Psoas muscle (tissue), 8 donors: Measurements from ENCODE around the gene SART1. TPM values are rescaled to one million over a fixed set of nuclear protein-coding genes. Genes with fewer than 3 reads are reported as not detected.
A peak's percentile ranks its signal among the peaks of the same experiment; 100 is the strongest.

Experiments
- ATAC-seq, 4 donors: fragments of 200-7000 bp; cut with Tn5 transposase; one replicate each; pipeline ENCODE4 v1.9.1; 2020; ENCODE audit warnings: moderate library complexity in 3 of 4, mild to moderate bottlenecking in 2 of 4
- DNase-seq, 2 donors: peaks; one replicate each; pipeline ENCODE4 v3.0.0-alpha.2; 2020
- H3K27ac ChIP-seq: fragments of 200-600 bp; one replicate; pipeline ENCODE4 v1.8.0; 2022
- H3K27me3 ChIP-seq, 3 donors: fragments of 200-600 bp in 1 of 3; one replicate each; pipeline versions ENCODE4 v1.6.1 to v1.8.0; 2013 to 2022; ENCODE audit warnings: low read length in 2 of 3, mild to moderate bottlenecking in 2 of 3, moderate library complexity in 1 of 3; ENCODE audit not compliant: insufficient read depth in 3 of 3
- H3K36me3 ChIP-seq, 2 donors: fragments of 200-600 bp in 1 of 2; one replicate each; pipeline versions ENCODE4 v1.6.1 to v1.8.0; 2013 to 2022; ENCODE audit warnings: low read depth in 1 of 2, mild to moderate bottlenecking in 1 of 2, moderate library complexity in 1 of 2; ENCODE audit not compliant: insufficient read depth in 1 of 2
- H3K4me1 ChIP-seq: fragments of 200-600 bp; one replicate; pipeline ENCODE4 v1.8.0; 2022
- H3K4me3 ChIP-seq: fragments of 200-600 bp; one replicate; pipeline ENCODE4 v1.8.0; 2022; ENCODE audit warnings: mild to moderate bottlenecking
- H3K9me3 ChIP-seq: fragments of 200-600 bp; one replicate; pipeline ENCODE4 v1.8.0; 2022
- CTCF ChIP-seq: fragments of 200-600 bp; IDR thresholded peaks from one replicate; pipeline ENCODE4 v1.8.0; 2022; ENCODE audit warnings: antibody characterized with exemption
- WGBS, 3 donors: extraction: QIAGEN DNeasy Blood & Tissue Kit; methylation state at CpG; one replicate each; pipeline versions ENCODE4 v1.1.6 to v1.1.7; 2013; 5-methylcytosine and 5-hydroxymethylcytosine counted together
- intact Hi-C, 2 donors: fragments of 100-400 bp; cut with DNase I; formaldehyde crosslinking; loops; one replicate each; pipeline versions ENCODE4 v1.11.0 to v1.14.2; 2022
- polyA plus RNA-seq, 3 donors: library from polyadenylated mRNA; stranded (reverse); fragments of 200-250 nt; gene quantifications; one replicate each; pipeline ENCODE4 v1.2.3, GENCODE V29; 2013
- total RNA-seq, 4 donors: library from RNA; stranded (reverse); fragmentation: NEBNext Ultra II Directional in 2 of 4; extraction: Animal tissue kit (Norgen Biotek cat#: 25700) in 2 of 4; gene quantifications; one replicate each; pipeline versions ENCODE4 v1.2.1 to v1.2.4, GENCODE V29; 2021 to 2023
- donor health status: healthy with polysubstance abuse.
- donor health status: DM: no; HTN: no; CAD: no; lungs with moderate emphysema.
- donor health status: Bipolar disorder and iron deficiency.
- donor health status: healthy.
- donor health status: DM: yes; HTN: yes; CAD: no.
- donor health status: DM: no; HTN: no; CAD: no.
- donor health status: DM: no; HTN: no; CAD: no.
- donor health status: DM: yes; HTN: yes; CAD: no.

The SART1 gene
- total and polyA plus RNA-seq, 7 donors, result 36.3 to 58.7 (median 49.2) TPM

GRCh38 chr11:65967329-65967934 is 5.9 kb downstream of the SART1 start:
- intact Hi-C loops, result loop anchor here in 1 of 2 donors (2.0 kb wide), 1 partner anchor 49 kb away; the partner anchor contains the start of genes C11orf68 and DRAP1
- DNase-seq, result no peak

GRCh38 chr11:65968600-65969482 is 7.3 kb downstream of the SART1 start:
- TF ChIP-seq CTCF, result peak; percentile 26
- ATAC-seq, result peak; percentile 82 to 93 (median 88)
- WGBS, 3 donors, result 45 to 65% (median 51%) methylated on average over 15 of the region's 15 CpGs
- Histone ChIP-seq H3K27me3 (no peaks in the 10 kb centered on the region), H3K9me3 (no peaks in the 10 kb centered on the region), H3K36me3 (peaks cover 11 to 88% of the 10 kb centered on the region in 2 donors), H3K27ac (peak overlapping the region; percentile 77), H3K4me1 (peaks cover 18% of the 10 kb centered on the region), H3K4me3 (peak overlapping the region; percentile 5)
- intact Hi-C loops, result no loop called here
- no peak for DNase-seq

More at GRCh38 chr11:65967329-65967934, 5.9 kb downstream of the SART1 start:
- Histone ChIP-seq H3K27me3 (no peaks in the 10 kb centered on the region), H3K4me1 (peaks cover 32% of the 10 kb centered on the region), H3K36me3 (peaks cover 11 to 75% of the 10 kb centered on the region in 2 donors), H3K9me3 (no peaks in the 10 kb centered on the region), H3K4me3 (no peak overlapping the region), H3K27ac (no peak overlapping the region)
- TF ChIP-seq CTCF, result no peak
- no peak for ATAC-seq
- WGBS, 3 donors, result 88 to 92% (median 90%) methylated on average over 24 to 30 of the region's 30 CpGs

GRCh38 chr11:65972116-65972515 is 10.6 kb downstream of the SART1 start:
- H3K36me3 ChIP-seq, result peaks cover 5 to 82% of the 10 kb centered on the region in 2 donors
- H3K9me3 ChIP-seq, result no peaks in the 10 kb centered on the region
- no peak for TF ChIP-seq CTCF
- DNase-seq (no peak), ATAC-seq (no peak)
- no peak overlapping the region for H3K4me3 ChIP-seq
- intact Hi-C loops, result no loop called here
- H3K4me1 ChIP-seq, result peaks cover 18% of the 10 kb centered on the region
- no peak overlapping the region for H3K27ac ChIP-seq
- no peaks in the 10 kb centered on the region for H3K27me3 ChIP-seq
- 91 to 95% (median 93%) methylated on average over 8 of the region's 8 CpGs for WGBS, 3 donors

GRCh38 chr11:65973439-65974110 is 12.0 kb downstream of the SART1 start:
- intact Hi-C loops, result no loop called here

More at GRCh38 chr11:65973439-65974110, 12.0 kb downstream of the SART1 start:
- WGBS, 3 donors, result 93 to 98% (median 94%) methylated on average over 13 of the region's 13 CpGs
- no peaks in the 10 kb centered on the region for H3K27me3 ChIP-seq
- H3K4me3 ChIP-seq, result no peak overlapping the region
- ATAC-seq (no peak), DNase-seq (no peak)
- H3K27ac ChIP-seq, result no peak overlapping the region
- peaks cover 11% of the 10 kb centered on the region for H3K4me1 ChIP-seq
- H3K36me3 ChIP-seq, result peaks cover 8 to 82% of the 10 kb centered on the region in 2 donors
- TF ChIP-seq CTCF, result no peak
- H3K9me3 ChIP-seq, result no peaks in the 10 kb centered on the region
